ENCODE results near the gene PCDHGB1. TPM values are rescaled to one million over a fixed set of nuclear protein-coding genes. Genes with fewer than 3 reads are reported as not detected.

PCDHGB1 gene
- polyA plus RNA-seq, 3 donors, result not detected

DNA sequence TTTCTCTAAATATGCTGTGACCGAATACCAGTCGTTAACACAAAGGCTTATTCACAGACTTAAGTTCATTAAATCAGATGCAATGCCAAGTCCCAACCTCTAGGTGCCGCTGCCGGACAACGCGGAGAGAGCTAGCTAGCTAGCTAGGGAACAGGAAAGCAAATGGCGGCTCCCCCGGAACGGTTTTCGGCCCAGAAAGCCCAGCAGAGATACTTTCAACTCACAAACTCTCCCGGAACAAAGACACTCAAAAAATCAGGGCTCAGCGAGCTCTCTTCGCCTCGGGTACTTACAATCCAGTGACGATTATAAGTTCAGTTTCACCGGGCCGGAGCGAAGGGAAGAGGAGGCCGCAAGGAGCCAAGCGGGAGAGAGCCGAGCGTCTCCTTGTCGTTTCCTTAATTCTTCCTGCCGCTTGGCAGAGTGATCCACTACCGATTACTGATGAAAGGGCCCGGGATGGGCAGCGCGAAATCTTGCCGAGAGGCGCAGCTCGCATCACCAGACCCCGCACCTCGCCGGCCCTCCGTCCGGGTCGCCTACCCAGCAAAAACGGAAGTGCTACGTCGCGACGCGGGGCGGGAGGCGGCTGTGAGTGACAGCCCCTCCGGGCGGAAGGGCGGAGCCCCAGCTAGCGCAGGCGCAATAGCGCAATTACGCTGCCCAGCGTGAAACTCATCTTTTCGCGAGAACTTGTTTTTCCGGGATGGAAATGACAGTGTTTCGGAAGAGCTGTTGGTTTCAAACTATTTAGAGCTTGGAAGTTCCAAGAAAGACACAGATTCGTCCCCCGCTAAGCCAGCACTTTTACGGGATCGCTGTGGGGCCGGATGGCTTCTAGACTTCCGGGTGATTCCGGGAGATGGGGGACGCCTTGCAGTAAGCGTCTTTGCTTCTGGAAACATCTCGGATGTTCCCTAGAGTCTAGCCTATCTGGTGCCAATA lies 29.4 kb upstream of the PCDHGB1 start, which contains the start of gene TAF7:
Gene TAF7 (minus strand): TSS at position 560 of the 945 bp plus-strand sequence. CDS start 740 bp downstream, outside the sequence.
- peaks cover 57 to 83% of the 10 kb centered on the region in 2 donors for H3K9me3 ChIP-seq (replicated peaks in 1 of 2; ENCODE audit: control insufficient read depth in 1 of 2, insufficient read depth in 1 of 2, low read length in 2 of 2)
- peaks cover 14 to 34% of the 10 kb centered on the region in 2 donors for H3K36me3 Mint-ChIP-seq
- TF ChIP-seq, protein P1, sequence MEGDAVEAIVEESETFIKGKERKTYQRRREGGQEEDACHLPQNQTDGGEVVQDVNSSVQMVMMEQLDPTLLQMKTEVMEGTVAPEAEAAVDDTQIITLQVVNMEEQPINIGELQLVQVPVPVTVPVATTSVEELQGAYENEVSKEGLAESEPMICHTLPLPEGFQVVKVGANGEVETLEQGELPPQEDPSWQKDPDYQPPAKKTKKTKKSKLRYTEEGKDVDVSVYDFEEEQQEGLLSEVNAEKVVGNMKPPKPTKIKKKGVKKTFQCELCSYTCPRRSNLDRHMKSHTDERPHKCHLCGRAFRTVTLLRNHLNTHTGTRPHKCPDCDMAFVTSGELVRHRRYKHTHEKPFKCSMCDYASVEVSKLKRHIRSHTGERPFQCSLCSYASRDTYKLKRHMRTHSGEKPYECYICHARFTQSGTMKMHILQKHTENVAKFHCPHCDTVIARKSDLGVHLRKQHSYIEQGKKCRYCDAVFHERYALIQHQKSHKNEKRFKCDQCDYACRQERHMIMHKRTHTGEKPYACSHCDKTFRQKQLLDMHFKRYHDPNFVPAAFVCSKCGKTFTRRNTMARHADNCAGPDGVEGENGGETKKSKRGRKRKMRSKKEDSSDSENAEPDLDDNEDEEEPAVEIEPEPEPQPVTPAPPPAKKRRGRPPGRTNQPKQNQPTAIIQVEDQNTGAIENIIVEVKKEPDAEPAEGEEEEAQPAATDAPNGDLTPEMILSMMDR (IDR thresholded peaks at IDR 0.05), result peak; percentile 87

DNA sequence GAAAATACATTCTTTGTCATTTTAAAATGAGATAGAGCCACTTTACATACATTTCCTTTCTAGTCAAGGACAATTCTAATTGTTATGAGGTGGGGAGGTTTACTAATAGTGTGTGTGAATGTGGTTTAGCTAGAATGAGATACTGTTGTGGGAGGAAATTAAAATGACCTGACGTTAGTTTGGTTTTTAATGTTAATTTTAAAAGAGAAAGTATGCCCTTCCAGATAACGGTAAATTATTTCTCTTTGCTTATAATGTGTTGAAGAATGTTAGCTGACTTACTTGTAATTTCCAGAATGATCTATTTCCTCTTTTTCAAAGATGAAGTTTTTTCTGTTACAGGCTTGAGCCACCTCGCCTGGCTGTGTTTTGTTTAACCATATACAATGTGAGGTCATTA lies 27.6 kb upstream of the PCDHGB1 start:
- Histone ChIP-seq H3K27ac (ENCODE audit: low read depth in 1 of 2, low read length in 2 of 2) (no peak overlapping the region), H4K20me1 (ENCODE audit: insufficient read depth, low read length) (no peaks in the 10 kb centered on the region), H3K9me3 (replicated peaks in 1 of 2; ENCODE audit: control insufficient read depth in 1 of 2, insufficient read depth in 1 of 2, low read length in 2 of 2) (peaks cover 58 to 72% of the 10 kb centered on the region in 2 donors), H3K79me2 (ENCODE audit: insufficient read depth, low read length) (peaks cover 16% of the 10 kb centered on the region), H3K4me3 (replicated peaks in 1 of 3; ENCODE audit: low read depth in 2 of 3, low read length in 3 of 3) (no peak overlapping the region), H3K4me1 (ENCODE audit: control insufficient read depth in 1 of 2, insufficient read depth in 2 of 2, low read length in 2 of 2) (peaks cover 11 to 16% of the 10 kb centered on the region in 2 donors), H3K9ac (ENCODE audit: insufficient read depth, low read length, poor library complexity, severe bottlenecking) (no peak overlapping the region), H3K4me2 (replicated peaks; ENCODE audit: extremely low read depth, low read length, poor library complexity, severe bottlenecking) (no peak overlapping the region), H3K36me3 (replicated peaks in 1 of 2; ENCODE audit: control insufficient read depth in 1 of 2, insufficient read depth in 2 of 2, low read length in 2 of 2) (peaks cover 0 to 20% of the 10 kb centered on the region in 2 donors), H2AFZ (ENCODE audit: insufficient read depth, low read depth, low read length, poor library complexity, severe bottlenecking) (no peak overlapping the region), H3K27me3 (ENCODE audit: control insufficient read depth in 2 of 2, insufficient read depth in 2 of 2, low read length in 2 of 2) (peaks cover 11 to 15% of the 10 kb centered on the region in 2 donors)
- Mint-ChIP-seq H3K27ac (no peak overlapping the region), H3K4me3 (no peak overlapping the region), H3K36me3 (peaks cover 14 to 28% of the 10 kb centered on the region in 2 donors), H3K4me1 (peaks cover 21% of the 10 kb centered on the region), H3K9me3 (peaks cover 39 to 87% (median 78%) of the 10 kb centered on the region in 7 donors), H3K27me3 (ENCODE audit: low read depth in 3 of 3) (peaks cover 6 to 17% (median 14%) of the 10 kb centered on the region in 3 donors)
- TF ChIP-seq, protein P1 (IDR thresholded peaks at IDR 0.05), result no peak
- intact Hi-C loops (cut with micrococcal nuclease), result loop anchor here in 1 of 2 donors (5.0 kb wide), 1 partner anchor 200 kb away; no protein-coding TSS in a partner anchor
- no peak for DNase-seq
- 86% methylated on average over 1 of the region's 3 CpGs for WGBS (ENCODE audit: insufficient coverage)

More for the DNA sequence above, 29.4 kb upstream of the PCDHGB1 start, which contains the start of gene TAF7:
- peak; percentile 89 to 91 (median 91) for DNase-seq
- 2% methylated on average over 61 of the region's 67 CpGs for WGBS (ENCODE audit: insufficient coverage)
- Histone ChIP-seq H3K27me3 (ENCODE audit: control insufficient read depth in 2 of 2, insufficient read depth in 2 of 2, low read length in 2 of 2) (peaks cover 0 to 2% of the 10 kb centered on the region in 2 donors), H3K27ac (ENCODE audit: low read depth in 1 of 2, low read length in 2 of 2) (peak within 1 kb of the TSS; percentile 92 to 95), H3K36me3 (replicated peaks in 1 of 2; ENCODE audit: control insufficient read depth in 1 of 2, insufficient read depth in 2 of 2, low read length in 2 of 2) (peaks cover 0 to 20% of the 10 kb centered on the region in 2 donors), H4K20me1 (ENCODE audit: insufficient read depth, low read length) (no peaks in the 10 kb centered on the region), H3K4me1 (ENCODE audit: control insufficient read depth in 1 of 2, insufficient read depth in 2 of 2, low read length in 2 of 2) (peaks cover 11 to 16% of the 10 kb centered on the region in 2 donors), H3K9ac (ENCODE audit: insufficient read depth, low read length, poor library complexity, severe bottlenecking) (peak within 1 kb of the TSS; percentile 79), H3K4me2 (replicated peaks; ENCODE audit: extremely low read depth, low read length, poor library complexity, severe bottlenecking) (peak within 1 kb of the TSS; percentile 74), H2AFZ (ENCODE audit: insufficient read depth, low read depth, low read length, poor library complexity, severe bottlenecking) (peak within 1 kb of the TSS; percentile 96), H3K79me2 (ENCODE audit: insufficient read depth, low read length) (peaks cover 16% of the 10 kb centered on the region), H3K4me3 (replicated peaks in 1 of 3; ENCODE audit: low read depth in 2 of 3, low read length in 3 of 3) (peak within 1 kb of the TSS; percentile 79 to 92 (median 86))
- peaks cover 40 to 87% (median 81%) of the 10 kb centered on the region in 7 donors for H3K9me3 Mint-ChIP-seq
- intact Hi-C loops (cut with micrococcal nuclease), result loop anchor here in 1 of 2 donors (2.0 to 5.0 kb wide), 2 partner anchors 202 to 244 kb away; no protein-coding TSS in a partner anchor
- peaks cover 2 to 6% (median 5%) of the 10 kb centered on the region in 3 donors for H3K27me3 Mint-ChIP-seq (ENCODE audit: low read depth in 3 of 3)
- peak within 1 kb of the TSS; percentile 98 to 100 (median 98) for H3K27ac Mint-ChIP-seq
- H3K4me1 Mint-ChIP-seq, result peaks cover 16% of the 10 kb centered on the region
- peak within 1 kb of the TSS; percentile 89 to 96 for H3K4me3 Mint-ChIP-seq
